Karpas-422 (cell line): ENCODE measurements around the gene SASH3. TPM values are rescaled to one million over a fixed set of nuclear protein-coding genes. Genes with fewer than 3 reads are reported as not detected.
A peak's percentile ranks its signal among the peaks of the same experiment; 100 is the strongest.

Source experiments
- DNase-seq: peaks from one replicate; pipeline ENCODE4 v3.0.0-alpha.2; 2015
- H2AFZ ChIP-seq: fragments of 200-600 bp; sonication (generic); 2 replicates; pipeline ENCODE4 v1.6.1; 2014; ENCODE audit warnings: antibody characterized with exemption, low read length, mixed read lengths
- H3K27ac ChIP-seq: fragments of 200-600 bp; sonication (generic); 2 replicates; pipeline ENCODE4 v1.5.1; 2014; ENCODE audit warnings: mild to moderate bottlenecking, low read length, moderate library complexity
- H3K27me3 ChIP-seq: fragments of 200-600 bp; sonication (generic); 2 replicates; pipeline ENCODE4 v1.6.1; 2014; ENCODE audit warnings: low read length, mixed read lengths
- H3K36me3 ChIP-seq: fragments of 200-600 bp; sonication (generic); 2 replicates; pipeline ENCODE4 v1.6.1; 2014; ENCODE audit warnings: low read length, mixed read lengths; ENCODE audit not compliant: insufficient read depth
- H3K4me1 ChIP-seq: fragments of 200-600 bp; sonication (generic); 2 replicates; pipeline ENCODE4 v1.6.1; 2014; ENCODE audit warnings: mild to moderate bottlenecking, low read length, mixed read lengths
- H3K4me2 ChIP-seq: fragments of 200-600 bp; sonication (generic); 2 replicates; pipeline ENCODE4 v1.6.1; 2014; ENCODE audit warnings: low read length, low read depth, mild to moderate bottlenecking; ENCODE audit not compliant: poor library complexity, severe bottlenecking
- H3K4me3 ChIP-seq: fragments of 200-600 bp; sonication (generic); 2 replicates; pipeline ENCODE4 v1.5.1; 2014; ENCODE audit warnings: mild to moderate bottlenecking, antibody characterized with exemption, low read length, mixed read lengths
- H3K79me2 ChIP-seq: fragments of 200-600 bp; sonication (generic); 2 replicates; pipeline ENCODE4 v1.6.1; 2014; ENCODE audit warnings: mild to moderate bottlenecking, low read length, mixed read lengths
- H3K9ac ChIP-seq: fragments of 200-600 bp; sonication (generic); 2 replicates; pipeline ENCODE4 v1.6.0; 2014; ENCODE audit warnings: low read length
- H3K9me2 ChIP-seq: fragments of 200-600 bp; sonication (generic), shearing (Covaris generic); replicated peaks from 2 replicates; pipeline ENCODE4 v1.6.0; 2014; ENCODE audit warnings: mild to moderate bottlenecking, low read length, moderate library complexity; ENCODE audit not compliant: insufficient read depth
- H3K9me3 ChIP-seq: fragments of 300-700, 200-600 bp; sonication (generic); 2 replicates; pipeline ENCODE4 v1.6.1; 2014; ENCODE audit warnings: low read length, mixed read lengths
- H4K20me1 ChIP-seq: fragments of 200-600 bp; sonication (generic); 2 replicates; pipeline ENCODE4 v1.6.1; 2014; ENCODE audit warnings: mild to moderate bottlenecking, antibody characterized with exemption, low read length, low read depth; ENCODE audit not compliant: insufficient read depth
- total RNA-seq: library from RNA; depleted of rRNA; stranded (reverse); fragments of >200 nt; shearing (Covaris generic); gene quantifications from 2 replicates; pipeline ENCODE4 v1.2.3, GENCODE V29; 2014; ENCODE audit warnings: low replicate concordance

Gene SASH3
- total RNA-seq, 1 experiment from 2014 or later = 63.0 TPM

GRCh38 chrX:129784371-129784770 is 4.6 kb downstream of the SASH3 start:
- Histone ChIP-seq H3K4me1 (peaks cover 61% of the 10 kb centered on the region), H2AFZ (no peak overlapping the region), H3K9me2 (no peaks in the 10 kb centered on the region), H3K9ac (no peak overlapping the region), H3K27me3 (no peaks in the 10 kb centered on the region), H3K27ac (no peak overlapping the region), H3K4me2 (no peak overlapping the region), H3K36me3 (no peaks in the 10 kb centered on the region; the same call in 1 of the 2 replicates), H4K20me1 (peaks cover 4% of the 10 kb centered on the region; the same call in 1 of the 2 replicates), H3K4me3 (no peak overlapping the region), H3K79me2 (peaks cover 64% of the 10 kb centered on the region), H3K9me3 (no peaks in the 10 kb centered on the region)
- no peak for DNase-seq

GRCh38 chrX:129785160-129785947 is 5.6 kb downstream of the SASH3 start:
- Histone ChIP-seq H3K36me3 (no peaks in the 10 kb centered on the region; the same call in 1 of the 2 replicates), H3K4me3 (no peak overlapping the region), H2AFZ (no peak overlapping the region), H3K9me2 (no peaks in the 10 kb centered on the region), H3K4me2 (peak overlapping the region; percentile 17), H3K9ac (no peak overlapping the region), H3K27ac (peak overlapping the region; percentile 10; the same call in 1 of the 2 replicates), H3K79me2 (peaks cover 58% of the 10 kb centered on the region), H4K20me1 (peaks cover 4% of the 10 kb centered on the region; the same call in 1 of the 2 replicates), H3K9me3 (no peaks in the 10 kb centered on the region), H3K4me1 (peaks cover 58% of the 10 kb centered on the region), H3K27me3 (no peaks in the 10 kb centered on the region)
- no peak for DNase-seq

GRCh38 chrX:129786210-129786651 is 6.5 kb downstream of the SASH3 start:
- H3K4me1 ChIP-seq = peaks cover 51% of the 10 kb centered on the region
- no peaks in the 10 kb centered on the region for H3K27me3 ChIP-seq
- H3K9me3 ChIP-seq = no peaks in the 10 kb centered on the region
- peak overlapping the region; percentile 17 for H3K4me2 ChIP-seq
- H3K27ac ChIP-seq = peak overlapping the region; percentile 10
- H3K79me2 ChIP-seq = peaks cover 51% of the 10 kb centered on the region
- peak; percentile 66 for DNase-seq
- no peaks in the 10 kb centered on the region; the same call in 1 of the 2 replicates for H3K36me3 ChIP-seq
- H3K9ac ChIP-seq = no peak overlapping the region
- no peak overlapping the region for H3K4me3 ChIP-seq
- H2AFZ ChIP-seq = no peak overlapping the region
- no peaks in the 10 kb centered on the region for H3K9me2 ChIP-seq
- peaks cover 4% of the 10 kb centered on the region; the same call in 1 of the 2 replicates for H4K20me1 ChIP-seq

- Histone ChIP-seq H4K20me1 (peaks cover 4% of the 10 kb centered on the region; the same call in 1 of the 2 replicates), H3K9me3 (no peaks in the 10 kb centered on the region), H3K4me2 (no peak overlapping the region), H2AFZ (no peak overlapping the region), H3K4me1 (peaks cover 39% of the 10 kb centered on the region), H3K79me2 (peaks cover 40% of the 10 kb centered on the region), H3K9ac (no peak overlapping the region), H3K27me3 (no peaks in the 10 kb centered on the region), H3K4me3 (no peak overlapping the region), H3K36me3 (no peaks in the 10 kb centered on the region; the same call in 1 of the 2 replicates), H3K9me2 (no peaks in the 10 kb centered on the region), H3K27ac (no peak overlapping the region)
- DNase-seq = no peak
Measured at GRCh38 chrX:129787336-129788055, 7.7 kb downstream of the SASH3 start.

- H3K27me3 ChIP-seq = no peaks in the 10 kb centered on the region
- no peak for DNase-seq
- H3K9me2 ChIP-seq = no peaks in the 10 kb centered on the region
- H3K36me3 ChIP-seq = no peaks in the 10 kb centered on the region; the same call in 1 of the 2 replicates
- peaks cover 4% of the 10 kb centered on the region; the same call in 1 of the 2 replicates for H4K20me1 ChIP-seq
- no peak overlapping the region for H3K4me2 ChIP-seq
- no peak overlapping the region for H3K9ac ChIP-seq
- H3K79me2 ChIP-seq = peaks cover 30% of the 10 kb centered on the region
- no peaks in the 10 kb centered on the region for H3K9me3 ChIP-seq
- H3K4me1 ChIP-seq = peaks cover 28% of the 10 kb centered on the region
- no peak overlapping the region for H3K4me3 ChIP-seq
- no peak overlapping the region for H3K27ac ChIP-seq
- H2AFZ ChIP-seq = no peak overlapping the region
Measured at GRCh38 chrX:129788527-129788926, 8.8 kb downstream of the SASH3 start.

- no peak for DNase-seq
- Histone ChIP-seq H3K4me1 (peaks cover 15% of the 10 kb centered on the region), H3K27ac (no peak overlapping the region), H3K27me3 (no peaks in the 10 kb centered on the region), H3K36me3 (no peaks in the 10 kb centered on the region; the same call in 1 of the 2 replicates), H2AFZ (no peak overlapping the region), H3K9me3 (no peaks in the 10 kb centered on the region), H3K4me2 (no peak overlapping the region), H4K20me1 (peaks cover 4% of the 10 kb centered on the region; the same call in 1 of the 2 replicates), H3K4me3 (no peak overlapping the region), H3K9me2 (no peaks in the 10 kb centered on the region), H3K9ac (no peak overlapping the region), H3K79me2 (peaks cover 16% of the 10 kb centered on the region)
Measured at GRCh38 chrX:129790146-129790545, 10.4 kb downstream of the SASH3 start.

- Histone ChIP-seq H3K4me1 (peaks cover 8% of the 10 kb centered on the region), H3K4me3 (no peak overlapping the region), H3K9me2 (no peaks in the 10 kb centered on the region), H3K79me2 (peaks cover 10% of the 10 kb centered on the region), H4K20me1 (peaks cover 4% of the 10 kb centered on the region; the same call in 1 of the 2 replicates), H3K4me2 (no peak overlapping the region), H3K9me3 (no peaks in the 10 kb centered on the region), H3K27ac (no peak overlapping the region), H3K27me3 (no peaks in the 10 kb centered on the region), H3K36me3 (no peaks in the 10 kb centered on the region; the same call in 1 of the 2 replicates), H2AFZ (no peak overlapping the region), H3K9ac (no peak overlapping the region)
- no peak for DNase-seq
Measured at GRCh38 chrX:129790808-129791207, 11.1 kb downstream of the SASH3 start.

GRCh38 chrX:129791336-129791735 is 11.6 kb downstream of the SASH3 start:
- no peak overlapping the region for H3K9ac ChIP-seq
- H3K79me2 ChIP-seq = peaks cover 5% of the 10 kb centered on the region
- no peak overlapping the region for H3K27ac ChIP-seq
- no peaks in the 10 kb centered on the region for H3K9me2 ChIP-seq
- no peak overlapping the region for H3K4me2 ChIP-seq
- H3K36me3 ChIP-seq = no peaks in the 10 kb centered on the region; the same call in 1 of the 2 replicates
- peaks cover 3% of the 10 kb centered on the region for H3K4me1 ChIP-seq
- H2AFZ ChIP-seq = no peak overlapping the region
- DNase-seq = no peak
- peaks cover 4% of the 10 kb centered on the region; the same call in 1 of the 2 replicates for H4K20me1 ChIP-seq
- no peaks in the 10 kb centered on the region for H3K27me3 ChIP-seq
- H3K4me3 ChIP-seq = no peak overlapping the region
- H3K9me3 ChIP-seq = no peaks in the 10 kb centered on the region
